Measurements from ENCODE around the gene MRGPRF.
"Not testable (repeated sequence)": the region's sequence is repeated elsewhere in the genome, so short reads cannot be mapped to it uniquely, and the experiment has no call there.

Gene MRGPRF

GRCh38 chr11:69002110-69002569, 10.9 kb downstream of the MRGPRF start:
- no peak for DNase-seq

- DNase-seq, result no peak
These were observed 11.6 kb downstream of the MRGPRF start for GRCh38 chr11:69001243-69002081.

GRCh38 chr11:69000831-69001242, 12.2 kb downstream of the MRGPRF start:
- no peak for DNase-seq

GRCh38 chr11:69000391-69000790, 12.7 kb downstream of the MRGPRF start:
- no peak for DNase-seq

- DNase-seq, result not testable (repeated sequence)
These were observed 13.2 kb downstream of the MRGPRF start for GRCh38 chr11:68999748-69000355.

- no peak for DNase-seq
These were observed 13.8 kb downstream of the MRGPRF start for GRCh38 chr11:68999093-68999747.

GRCh38 chr11:68998390-68998911, 14.6 kb downstream of the MRGPRF start:
- no peak for DNase-seq

GRCh38 chr11:68997995-68998348, 15.1 kb downstream of the MRGPRF start:
- DNase-seq, result no peak

GRCh38 chr11:68997124-68997994, 15.7 kb downstream of the MRGPRF start:
- DNase-seq, result no peak

- no peak for DNase-seq
These were observed 16.5 kb downstream of the MRGPRF start for GRCh38 chr11:68996376-68997123.

GRCh38 chr11:68994894-68995285, 18.2 kb downstream of the MRGPRF start:
- DNase-seq, result no peak

GRCh38 chr11:68994161-68994893, 18.7 kb downstream of the MRGPRF start:
- no peak for DNase-seq

- DNase-seq, result no peak
These were observed 19.5 kb downstream of the MRGPRF start for GRCh38 chr11:68993546-68993945.

GRCh38 chr11:68992743-68993255, 20.2 kb downstream of the MRGPRF start:
- no peak for DNase-seq

- no peak for DNase-seq
These were observed 21.9 kb downstream of the MRGPRF start for GRCh38 chr11:68990995-68991780.

GRCh38 chr11:68989936-68990606, 23.0 kb downstream of the MRGPRF start:
- no peak for DNase-seq

- no peak for DNase-seq
These were observed 24.6 kb downstream of the MRGPRF start for GRCh38 chr11:68988491-68988890.

- no peak for DNase-seq
These were observed 25.8 kb downstream of the MRGPRF start for GRCh38 chr11:68987211-68987610.

GRCh38 chr11:68983801-68984200, 29.2 kb downstream of the MRGPRF start:
- DNase-seq, result no peak

Data from stimulated activated naive CD4-positive, alpha-beta T cell treated with Interleukin-2 at 50 U/mL for 16 hours (primary cell).